HepG2 (cell line): ENCODE measurements around the gene CGA. TPM values are rescaled to one million over a fixed set of nuclear protein-coding genes. Genes with fewer than 3 reads are reported as not detected.
A peak's percentile ranks its signal among the peaks of the same experiment; 100 is the strongest.

Source experiments
- ATAC-seq: fragments of 200-7000 bp; cut with Tn5 transposase; 3 replicates; pipeline ENCODE4 v1.9.1; 2020; ENCODE audit warnings: mild to moderate bottlenecking, moderate library complexity
- BruUV-seq: library from RNA; stranded (reverse); fragments of 400-500 nt; replicated peaks from 2 replicates; lab custom pipeline; 2021; lab: Mats Ljungman, UMichigan
- CTCF ChIA-PET: fragments of 300-600 bp; formaldehyde crosslinking; extraction: SDS; loops from one replicate; lab custom pipeline; 2021; ENCODE audit warnings: low total read pairs, inconsistent platforms, low intra/inter-chr PET ratio; lab: Yijun Ruan, JAX
- POLR2A ChIA-PET: fragments of 350-600 bp; sonication (Branson Sonifier 250); formaldehyde crosslinking; loops from one replicate; lab custom pipeline; 2020; ENCODE audit warnings: antibody characterized with exemption, inconsistent platforms; lab: Yijun Ruan, JAX
- DNase-seq: peaks from one replicate; pipeline ENCODE4 v3.0.0-alpha.2; 2015; ENCODE audit warnings: low spot score
- FAIRE-seq: peaks from 3 replicates; lab custom pipeline; 2011; peaks lifted over from hg19 to GRCh38; lab: Jason Lieb, UNC
- H2AFZ ChIP-seq: one replicate; pipeline ENCODE4 v1.6.1; 2011; ENCODE audit warnings: low read length, inconsistent platforms
- H3K27ac ChIP-seq: fragments of 300-600 bp; 3 replicates; pipeline ENCODE4 v1.8.0; 2011; ENCODE audit warnings: mixed run types, mild to moderate bottlenecking, mixed read lengths, low read length, inconsistent platforms; ENCODE audit not compliant: insufficient read depth; ENCODE audit errors: extremely low read length
- H3K27me3 ChIP-seq, 2 experiments: fragments of 200-600 bp in 1 of 2; 2 replicates in 1 of 2; 3 replicates in 1 of 2; pipeline versions ENCODE4 v1.6.0 to v1.8.0; 2011; ENCODE audit warnings: low read length in 2 of 2, mild to moderate bottlenecking in 2 of 2, moderate library complexity in 2 of 2, inconsistent platforms in 1 of 2; ENCODE audit not compliant: insufficient read depth in 2 of 2, control insufficient read depth in 1 of 2
- H3K36me3 ChIP-seq, 2 experiments: fragments of 200-600 bp in 1 of 2; replicated peaks in 1 of 2; 2 replicates in 1 of 2; 3 replicates in 1 of 2; pipeline versions ENCODE4 v1.5.1 to v1.8.0; 2011; ENCODE audit warnings: low read length in 2 of 2, inconsistent platforms in 1 of 2; ENCODE audit not compliant: insufficient read depth in 2 of 2, control insufficient read depth in 1 of 2
- H3K4me1 ChIP-seq: 2 replicates; pipeline ENCODE4 v1.5.1; 2012; ENCODE audit warnings: low read length, inconsistent platforms; ENCODE audit not compliant: insufficient read depth
- H3K4me2 ChIP-seq: 2 replicates; pipeline ENCODE4 v1.6.0; 2011; ENCODE audit warnings: low read depth, low read length, inconsistent platforms
- H3K4me3 ChIP-seq, 3 experiments: fragments of 200-600 bp in 1 of 3; sonication (generic), shearing (Covaris generic) in 1 of 3; replicated peaks in 1 of 3; 2 replicates each; pipeline ENCODE4 v1.5.1; 2011 to 2016; ENCODE audit warnings: low read length in 3 of 3, inconsistent platforms in 2 of 3, low read depth in 2 of 3, mild to moderate bottlenecking in 2 of 3, control low read depth in 1 of 3, mixed read lengths in 1 of 3; ENCODE audit not compliant: insufficient read depth in 1 of 3
- H3K79me2 ChIP-seq: one replicate; pipeline ENCODE4 v1.6.1; 2011; ENCODE audit warnings: low read length, inconsistent platforms; ENCODE audit not compliant: insufficient read depth
- H3K9ac ChIP-seq: 2 replicates; pipeline ENCODE4 v1.6.0; 2011; ENCODE audit warnings: mild to moderate bottlenecking, low read depth, low read length, inconsistent platforms; ENCODE audit not compliant: insufficient read depth
- H3K9me3 ChIP-seq: 2 replicates; pipeline ENCODE4 v1.5.1; 2012; ENCODE audit warnings: mild to moderate bottlenecking, low read length
- H4K20me1 ChIP-seq: 2 replicates; pipeline ENCODE4 v1.6.0; 2011; ENCODE audit warnings: inconsistent platforms, mild to moderate bottlenecking, low read length, moderate library complexity; ENCODE audit not compliant: insufficient read depth
- EHMT2 ChIP-seq: fragments of 200-600 bp; sonication (generic); IDR thresholded peaks from 2 replicates; pipeline ENCODE4 v1.7.0; 2017; ENCODE audit warnings: antibody characterized with exemption, low read depth, low read length, borderline replicate concordance
- GABPA ChIP-seq, 2 experiments: IDR thresholded peaks; 2 replicates each; pipeline ENCODE4 v1.6.1; 2011 to 2016; ENCODE audit warnings: low read depth in 2 of 2, low read length in 1 of 2, missing biosample characterization in 1 of 2, missing genetic modification characterization in 1 of 2
- IRX3 ChIP-seq: sonication (generic); formaldehyde crosslinking; IDR thresholded peaks from 2 replicates; pipeline ENCODE4 v1.8.1; 2023; ENCODE audit warnings: mild to moderate bottlenecking, low read depth, missing genetic modification reagents, borderline replicate concordance
- MAFF ChIP-seq: IDR thresholded peaks from 2 replicates; pipeline ENCODE4 v1.6.1; 2011; ENCODE audit warnings: low read depth, low read length, improper control_type of control experiment
- MAFK ChIP-seq, 2 experiments: IDR thresholded peaks in 1 of 2; conservative IDR thresholded peaks in 1 of 2; 2 replicates each; pipeline ENCODE4 v1.6.1; 2011; ENCODE audit warnings: improper control_type of control experiment in 2 of 2, low read length in 2 of 2
- MYNN ChIP-seq: sonication (generic); formaldehyde crosslinking; IDR thresholded peaks from 2 replicates; pipeline ENCODE4 v1.4.0; 2020; ENCODE audit warnings: mild to moderate bottlenecking, low read depth, missing genetic modification reagents
- POLR2AphosphoS2 ChIP-seq: IDR thresholded peaks from 2 replicates; pipeline ENCODE4 v1.6.1; 2011; ENCODE audit warnings: low read depth, low read length, improper control_type of control experiment
- SALL1 ChIP-seq: sonication (generic); formaldehyde crosslinking; IDR thresholded peaks from 2 replicates; pipeline ENCODE4 v1.8.0; 2022; ENCODE audit warnings: mild to moderate bottlenecking, missing genetic modification reagents
- SMC3 ChIP-seq: IDR thresholded peaks from 2 replicates; pipeline ENCODE4 v1.6.1; 2011; ENCODE audit warnings: low read length, improper control_type of control experiment
- XRCC5 ChIP-seq: fragments of 200-400 bp; formaldehyde crosslinking; optimal IDR thresholded peaks from 2 replicates; pipeline ENCODE3; 2017; ENCODE audit warnings: mild to moderate bottlenecking, low read length
- ZFX ChIP-seq: sonication (generic); formaldehyde crosslinking; IDR thresholded peaks from 2 replicates; pipeline ENCODE4 v1.4.0; 2020; ENCODE audit warnings: mild to moderate bottlenecking, low read depth, missing genetic modification reagents, moderate library complexity
- ZFY ChIP-seq: sonication (generic); formaldehyde crosslinking; IDR thresholded peaks from 2 replicates; pipeline ENCODE4 v1.4.0; 2020; ENCODE audit warnings: missing genetic modification reagents
- ZMYM4 ChIP-seq: sonication (generic); formaldehyde crosslinking; IDR thresholded peaks from 2 replicates; pipeline ENCODE4 v1.8.1; 2023; ENCODE audit warnings: mild to moderate bottlenecking, missing genetic modification reagents
- ZNF569 ChIP-seq: sonication (generic); formaldehyde crosslinking; IDR thresholded peaks from 2 replicates; pipeline ENCODE4 v1.5.0; 2020; ENCODE audit warnings: mild to moderate bottlenecking, missing genetic modification reagents, moderate library complexity, borderline replicate concordance
- ZNF672 ChIP-seq: sonication (generic); formaldehyde crosslinking; IDR thresholded peaks from 2 replicates; pipeline ENCODE4 v1.8.1; 2022; ENCODE audit warnings: missing genetic modification reagents
- WGBS: methylation state at CpG from one replicate; pipeline ENCODE4 v1.1.6; 2017; ENCODE audit warnings: low lambda C conversion rate; 5-methylcytosine and 5-hydroxymethylcytosine counted together
- in situ Hi-C: cut with HindIII; loops from 2 replicates; pipeline ENCODE4 v1.10.0; 2017; ENCODE audit warnings: low pct_unique_long_range_greater_than_20kb; ENCODE audit not compliant: extremely low pct_ligation_motif_present
- intact Hi-C: fragments of 100-400 bp; cut with micrococcal nuclease; formaldehyde crosslinking; loops from one replicate; pipeline ENCODE4 v1.10.0; 2022; ENCODE audit not compliant: unreplicated experiment
- polyA plus RNA-seq, 8 experiments: library from polyadenylated mRNA; depleted of rRNA in 3 of 8; stranded (reverse) in 7 of 8; unstranded in 1 of 8; fragments of >200 nt; fragmentation: Illumina TruSeq in 4 of 8; extraction: Trizol in 4 of 8; gene quantifications; 2 replicates each; pipeline versions ENCODE4 v1.2.1 to v1.2.3, GENCODE V29; 2011 to 2016; ENCODE audit warnings: low read depth in 4 of 8, missing spikeins in 1 of 8, mixed read lengths in 1 of 8; ENCODE audit not compliant: insufficient read depth in 1 of 8
- total RNA-seq, 5 experiments: library from RNA; depleted of rRNA; stranded (reverse); fragments of >200 nt; fragmentation: Illumina TruSeq; extraction: Trizol; gene quantifications; 2 replicates each; pipeline ENCODE4 v1.2.3, GENCODE V29; 2016; ENCODE audit warnings: low read depth in 1 of 5
- TF ChIP-seq, protein P1 (sequence below): sonication (generic); formaldehyde crosslinking; IDR thresholded peaks from 2 replicates; pipeline ENCODE4 v1.5.0; 2020; ENCODE audit warnings: mild to moderate bottlenecking, missing genetic modification reagents, moderate library complexity
- TF ChIP-seq, protein P2 (sequence below): sonication (generic); formaldehyde crosslinking; IDR thresholded peaks from 2 replicates; pipeline ENCODE4 v1.4.0; 2020; ENCODE audit warnings: missing genetic modification reagents
- TF ChIP-seq, protein P3 (sequence below), 2 experiments: sonication (generic) in 1 of 2; formaldehyde crosslinking in 1 of 2; IDR thresholded peaks; 2 replicates each; pipeline versions ENCODE4 v1.4.0 to v1.6.1; 2018 to 2020; ENCODE audit warnings: missing genetic modification reagents in 2 of 2, borderline replicate concordance in 1 of 2, low read depth in 1 of 2, mild to moderate bottlenecking in 1 of 2, missing biosample characterization in 1 of 2

Gene CGA
- total and polyA plus RNA-seq, 2 of the 13 experiments (the other 11 are each of a cell fraction or from before 2014, with no cell fraction given): 0.09 TPM; not detected in 1

DNA sequence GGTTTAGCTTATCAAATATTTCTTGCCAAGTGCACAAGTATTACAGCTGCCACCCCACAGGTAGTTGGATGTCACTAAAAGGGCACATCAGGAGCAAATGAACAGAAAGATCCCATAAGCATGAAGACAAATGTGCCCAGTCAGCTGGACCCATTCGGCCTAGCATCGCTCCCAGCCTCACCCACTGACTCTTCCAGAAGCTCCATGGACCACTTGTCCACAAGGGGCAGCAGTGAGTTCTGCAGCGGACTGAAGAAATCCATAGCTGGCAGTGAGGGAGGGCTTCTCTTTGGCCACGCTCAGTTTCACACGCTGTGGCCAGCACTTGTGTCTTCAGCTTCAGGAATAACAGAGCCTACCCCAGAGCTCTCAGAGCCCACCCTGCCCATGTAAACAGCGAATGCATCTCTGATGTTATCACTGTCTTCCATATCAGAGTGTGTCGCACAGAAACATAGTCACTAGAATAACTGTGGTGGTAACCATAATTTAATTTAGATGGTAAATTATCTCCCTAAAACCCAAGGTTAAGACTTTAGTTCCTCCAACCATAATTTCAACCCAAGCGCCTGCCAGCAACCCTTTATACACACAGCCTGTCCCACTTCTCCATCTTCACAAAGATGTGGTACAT lies 15.8 kb downstream of the CGA start:
- BruUV-seq: no TSS peak
- ChIA-PET CTCF (no interaction called here), POLR2A (no interaction called here)
- Histone ChIP-seq H3K4me3 (no peak overlapping the region), H4K20me1 (no peaks in the 10 kb centered on the region), H3K79me2 (no peaks in the 10 kb centered on the region), H2AFZ (no peak overlapping the region), H3K36me3 (no peaks in the 10 kb centered on the region), H3K4me1 (peaks cover 4% of the 10 kb centered on the region; the same call in 1 of the 2 replicates), H3K9me3 (no peaks in the 10 kb centered on the region), H3K4me2 (no peak overlapping the region), H3K27ac (no peak overlapping the region), H3K27me3 (no peaks in the 10 kb centered on the region), H3K9ac (no peak overlapping the region)
- ATAC-seq (peak; percentile 99), FAIRE-seq (peak; percentile 87), DNase-seq (peak; percentile 71)
- 29% methylated on average over 8 of the region's 8 CpGs for WGBS
- in situ Hi-C loops (no loop called here), intact Hi-C loops (no loop called here)
- TF ChIP-seq ZMYM4 (peak; percentile 39; the same call in 1 of the 2 replicates), GABPA (IDR thresholded peaks at IDR 0.05; ENCODE audit: low read depth, low read length) (no peak), GABPA (CRISPR knock-in tag; IDR thresholded peaks at IDR 0.05; ENCODE audit: low read depth) (no peak), IRX3 (no peak), ZFY (CRISPR knock-in tag) (peak; percentile 30; the same call in 1 of the 2 replicates), SMC3 (0 out of 2 replicates have a peak, but pooled peaks have one; percentile 26), MAFK (conservative IDR thresholded peaks at IDR 0.05 in 1 of 2, IDR thresholded peaks at IDR 0.05 in 1 of 2; ENCODE audit: low read length in 2 of 2) (peak; percentile 85 to 94), MAFF (peak; percentile 85), ZNF569 (CRISPR knock-in tag) (no peak), SALL1 (peak; percentile 51; the same call in 1 of the 2 replicates), EHMT2 (no peak), XRCC5 (peak; percentile 85), POLR2AphosphoS2 (no peak), MYNN (CRISPR knock-in tag) (no peak), ZFX (CRISPR knock-in tag) (0 out of 2 replicates have a peak, but pooled peaks have one; percentile 28), ZNF672 (CRISPR knock-in tag) (no peak)
- TF ChIP-seq, protein P1, sequence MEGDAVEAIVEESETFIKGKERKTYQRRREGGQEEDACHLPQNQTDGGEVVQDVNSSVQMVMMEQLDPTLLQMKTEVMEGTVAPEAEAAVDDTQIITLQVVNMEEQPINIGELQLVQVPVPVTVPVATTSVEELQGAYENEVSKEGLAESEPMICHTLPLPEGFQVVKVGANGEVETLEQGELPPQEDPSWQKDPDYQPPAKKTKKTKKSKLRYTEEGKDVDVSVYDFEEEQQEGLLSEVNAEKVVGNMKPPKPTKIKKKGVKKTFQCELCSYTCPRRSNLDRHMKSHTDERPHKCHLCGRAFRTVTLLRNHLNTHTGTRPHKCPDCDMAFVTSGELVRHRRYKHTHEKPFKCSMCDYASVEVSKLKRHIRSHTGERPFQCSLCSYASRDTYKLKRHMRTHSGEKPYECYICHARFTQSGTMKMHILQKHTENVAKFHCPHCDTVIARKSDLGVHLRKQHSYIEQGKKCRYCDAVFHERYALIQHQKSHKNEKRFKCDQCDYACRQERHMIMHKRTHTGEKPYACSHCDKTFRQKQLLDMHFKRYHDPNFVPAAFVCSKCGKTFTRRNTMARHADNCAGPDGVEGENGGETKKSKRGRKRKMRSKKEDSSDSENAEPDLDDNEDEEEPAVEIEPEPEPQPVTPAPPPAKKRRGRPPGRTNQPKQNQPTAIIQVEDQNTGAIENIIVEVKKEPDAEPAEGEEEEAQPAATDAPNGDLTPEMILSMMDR (CRISPR knock-in tag): peak; percentile 86
- TF ChIP-seq, protein P2, sequence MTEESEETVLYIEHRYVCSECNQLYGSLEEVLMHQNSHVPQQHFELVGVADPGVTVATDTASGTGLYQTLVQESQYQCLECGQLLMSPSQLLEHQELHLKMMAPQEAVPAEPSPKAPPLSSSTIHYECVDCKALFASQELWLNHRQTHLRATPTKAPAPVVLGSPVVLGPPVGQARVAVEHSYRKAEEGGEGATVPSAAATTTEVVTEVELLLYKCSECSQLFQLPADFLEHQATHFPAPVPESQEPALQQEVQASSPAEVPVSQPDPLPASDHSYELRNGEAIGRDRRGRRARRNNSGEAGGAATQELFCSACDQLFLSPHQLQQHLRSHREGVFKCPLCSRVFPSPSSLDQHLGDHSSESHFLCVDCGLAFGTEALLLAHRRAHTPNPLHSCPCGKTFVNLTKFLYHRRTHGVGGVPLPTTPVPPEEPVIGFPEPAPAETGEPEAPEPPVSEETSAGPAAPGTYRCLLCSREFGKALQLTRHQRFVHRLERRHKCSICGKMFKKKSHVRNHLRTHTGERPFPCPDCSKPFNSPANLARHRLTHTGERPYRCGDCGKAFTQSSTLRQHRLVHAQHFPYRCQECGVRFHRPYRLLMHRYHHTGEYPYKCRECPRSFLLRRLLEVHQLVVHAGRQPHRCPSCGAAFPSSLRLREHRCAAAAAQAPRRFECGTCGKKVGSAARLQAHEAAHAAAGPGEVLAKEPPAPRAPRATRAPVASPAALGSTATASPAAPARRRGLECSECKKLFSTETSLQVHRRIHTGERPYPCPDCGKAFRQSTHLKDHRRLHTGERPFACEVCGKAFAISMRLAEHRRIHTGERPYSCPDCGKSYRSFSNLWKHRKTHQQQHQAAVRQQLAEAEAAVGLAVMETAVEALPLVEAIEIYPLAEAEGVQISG: peak; percentile 42; the same call in 1 of the 2 replicates
- TF ChIP-seq, protein P3, sequence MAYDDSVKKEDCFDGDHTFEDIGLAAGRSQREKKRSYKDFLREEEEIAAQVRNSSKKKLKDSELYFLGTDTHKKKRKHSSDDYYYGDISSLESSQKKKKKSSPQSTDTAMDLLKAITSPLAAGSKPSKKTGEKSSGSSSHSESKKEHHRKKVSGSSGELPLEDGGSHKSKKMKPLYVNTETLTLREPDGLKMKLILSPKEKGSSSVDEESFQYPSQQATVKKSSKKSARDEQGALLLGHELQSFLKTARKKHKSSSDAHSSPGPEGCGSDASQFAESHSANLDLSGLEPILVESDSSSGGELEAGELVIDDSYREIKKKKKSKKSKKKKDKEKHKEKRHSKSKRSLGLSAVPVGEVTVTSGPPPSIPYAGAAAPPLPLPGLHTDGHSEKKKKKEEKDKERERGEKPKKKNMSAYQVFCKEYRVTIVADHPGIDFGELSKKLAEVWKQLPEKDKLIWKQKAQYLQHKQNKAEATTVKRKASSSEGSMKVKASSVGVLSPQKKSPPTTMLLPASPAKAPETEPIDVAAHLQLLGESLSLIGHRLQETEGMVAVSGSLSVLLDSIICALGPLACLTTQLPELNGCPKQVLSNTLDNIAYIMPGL (CRISPR knock-in tag; IDR thresholded peaks at IDR 0.05; ENCODE audit: borderline replicate concordance in 1 of 2, low read depth in 1 of 2): peak; percentile 29 to 39; a peak in 1 of 4 replicates
